GM18907 (cell line): ENCODE results near the gene KLHL8.
"Not testable (repeated sequence)": the region's sequence is repeated elsewhere in the genome, so short reads cannot be mapped to it uniquely, and the experiment has no call there.

Experiments
- ATAC-seq: cut with Tn5 transposase; IDR thresholded peaks from one replicate; pipeline ENCODE4 v1.9.1; 2021; ENCODE audit warnings: mild to moderate bottlenecking, moderate library complexity; ENCODE audit not compliant: unreplicated experiment

KLHL8 gene

DNA sequence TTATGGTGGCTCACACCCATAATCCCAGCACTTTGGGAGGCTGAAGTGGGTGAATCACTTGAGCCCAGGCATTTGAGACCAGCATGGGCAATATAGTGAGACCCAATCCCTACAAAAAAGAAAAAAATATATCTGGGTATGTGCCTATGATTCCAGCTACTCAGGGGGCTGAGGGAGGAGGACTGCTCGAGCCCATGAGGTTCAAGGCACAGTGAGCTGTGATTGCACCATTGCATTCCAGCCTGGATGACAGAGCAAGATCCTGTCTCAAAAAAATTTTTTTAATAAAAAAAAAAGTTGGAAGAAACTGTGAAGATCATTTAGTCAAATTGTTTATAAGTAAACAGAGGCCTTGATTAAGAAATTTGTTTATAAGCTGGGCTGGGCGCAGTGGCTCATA, 39.7 kb downstream of the KLHL8 start:
- no peak for ATAC-seq

DNA sequence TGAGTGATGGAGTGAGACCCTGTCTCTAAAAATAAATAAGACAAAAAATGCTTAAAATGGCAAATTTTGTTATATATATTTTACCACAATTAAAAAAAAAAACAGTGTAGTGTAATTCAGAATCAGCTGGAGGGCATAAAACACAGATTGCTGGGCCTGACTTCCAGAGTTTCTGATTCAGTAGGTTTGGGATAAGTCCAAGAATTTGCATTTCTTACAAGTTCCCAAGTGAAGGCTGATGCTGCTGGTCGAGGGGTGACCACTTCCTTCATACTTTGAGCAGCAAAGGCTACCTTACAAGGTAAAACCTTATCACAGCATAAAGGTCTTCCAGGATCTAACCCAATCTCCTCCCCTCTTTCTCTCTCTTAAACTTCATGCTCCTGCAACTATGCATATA, 40.7 kb downstream of the KLHL8 start:
- no peak for ATAC-seq

DNA sequence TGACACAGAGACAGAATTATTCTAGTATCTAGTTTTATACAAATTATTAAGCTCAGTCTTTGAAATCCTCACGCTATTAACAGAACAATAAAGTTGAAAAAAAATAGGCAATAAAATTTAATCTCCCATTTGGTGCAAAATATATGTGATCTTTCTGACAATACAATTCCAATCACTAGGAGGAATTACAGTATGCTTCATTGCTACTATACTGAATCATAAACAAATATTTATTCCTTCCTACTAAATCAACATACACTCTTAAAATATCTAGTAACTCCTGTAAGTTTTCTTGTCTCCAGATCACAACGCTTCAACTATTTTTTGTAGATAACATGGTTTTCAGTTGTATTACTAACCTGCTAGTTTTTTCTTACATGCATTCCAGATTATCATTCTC, 45.7 kb downstream of the KLHL8 start:
- no peak for ATAC-seq

GRCh38 chr4:87171944-87172343, 48.5 kb downstream of the KLHL8 start:
- no peak for ATAC-seq

GRCh38 chr4:87166296-87166854, 54.0 kb downstream of the KLHL8 start:
- no peak for ATAC-seq

- ATAC-seq: no peak
These were observed 54.5 kb downstream of the KLHL8 start for GRCh38 chr4:87165892-87166291.

DNA sequence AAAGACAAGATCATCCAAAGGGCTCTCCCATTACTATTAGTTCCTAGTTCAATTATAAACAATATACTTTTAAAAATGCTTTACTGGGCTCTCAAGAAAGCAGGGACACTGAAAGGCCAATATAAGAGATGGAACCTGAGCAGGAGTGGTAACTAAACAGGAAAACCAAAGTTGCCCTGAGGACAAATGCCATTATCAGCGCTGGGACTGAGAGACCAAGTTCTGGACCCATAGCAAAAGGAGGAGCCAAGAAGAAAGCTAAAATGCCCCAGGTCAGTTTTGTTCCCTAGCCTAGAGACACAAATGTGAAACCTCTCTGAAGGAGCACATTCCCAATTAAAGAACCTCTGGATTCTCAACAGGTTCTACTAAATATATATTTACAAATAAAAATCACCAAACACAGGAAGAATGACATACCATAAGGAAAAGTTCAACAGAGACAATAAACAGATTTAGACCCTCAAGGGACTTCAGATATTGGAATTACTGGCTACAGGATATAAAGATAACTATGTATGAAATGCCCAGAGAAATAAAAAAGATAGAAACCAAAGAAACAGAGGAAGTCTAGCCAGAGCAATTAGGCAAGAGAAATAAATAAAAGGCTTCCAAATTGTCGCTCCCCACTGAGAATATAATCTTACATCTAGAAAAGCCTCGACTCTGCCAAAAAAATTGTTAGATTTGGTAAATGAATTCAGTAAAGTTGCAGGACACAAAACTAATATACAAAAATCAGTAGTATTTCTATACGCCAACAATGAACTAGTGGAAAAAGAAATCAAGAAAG, 67.1 kb downstream of the KLHL8 start:
- ATAC-seq: no peak

GRCh38 chr4:87152310-87153041, 67.9 kb downstream of the KLHL8 start:
- no peak for ATAC-seq

DNA sequence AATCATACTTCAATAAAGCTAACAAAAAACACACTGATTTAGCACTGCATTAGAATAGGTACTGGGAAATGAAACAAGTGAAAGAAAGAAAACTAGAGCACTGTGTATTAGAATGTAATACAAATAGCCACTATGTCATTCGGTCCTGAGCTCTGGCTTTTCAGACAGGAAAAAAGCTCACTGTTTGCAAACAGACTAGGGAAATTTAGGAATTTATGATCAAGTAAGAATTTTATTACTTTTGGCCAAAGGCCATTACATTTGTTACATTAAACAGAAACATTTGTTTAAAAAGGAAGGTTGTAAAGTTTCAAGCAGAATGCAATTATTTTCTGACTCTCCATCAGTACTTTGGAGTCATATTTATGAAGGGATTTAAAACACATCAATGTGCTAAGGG, 68.7 kb downstream of the KLHL8 start:
- ATAC-seq: no peak

DNA sequence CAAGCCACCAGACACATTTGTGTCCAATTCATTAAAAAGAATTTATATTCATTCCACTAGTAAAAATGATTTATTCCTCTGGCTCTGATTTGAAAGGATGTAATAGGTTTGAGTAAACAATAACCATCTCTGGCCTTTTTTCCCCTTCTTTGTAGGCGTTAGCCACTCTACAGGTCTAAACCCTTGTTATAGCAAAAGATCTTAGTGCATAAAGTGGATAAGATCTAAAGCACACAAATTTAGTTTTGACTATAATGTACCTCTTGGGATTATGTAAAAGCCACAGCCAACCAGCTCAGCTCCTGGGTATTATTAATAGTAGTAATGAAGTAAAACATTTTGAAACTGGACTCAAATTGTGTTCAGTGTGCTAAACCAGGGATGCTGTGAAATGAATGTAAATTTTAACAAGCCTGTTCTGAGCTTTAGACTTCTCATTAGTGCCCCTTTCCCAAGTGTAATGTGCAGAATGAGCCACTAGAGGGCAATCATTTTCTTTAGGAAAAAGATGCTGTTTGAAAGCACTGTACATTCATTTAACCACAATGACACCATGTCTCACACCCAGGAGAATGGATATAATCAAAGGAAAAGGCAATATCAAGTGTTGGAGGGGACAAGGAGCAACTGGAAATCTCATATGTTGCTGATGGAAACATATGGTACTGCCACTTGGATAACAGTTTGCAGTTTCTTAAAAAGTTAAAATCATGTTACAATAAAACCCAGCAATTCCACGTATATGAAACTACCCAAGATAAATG, 69.7 kb downstream of the KLHL8 start:
- ATAC-seq: peak; percentile 62

- ATAC-seq: no peak
These were observed 73.3 kb downstream of the KLHL8 start for GRCh38 chr4:87147116-87147515.

DNA sequence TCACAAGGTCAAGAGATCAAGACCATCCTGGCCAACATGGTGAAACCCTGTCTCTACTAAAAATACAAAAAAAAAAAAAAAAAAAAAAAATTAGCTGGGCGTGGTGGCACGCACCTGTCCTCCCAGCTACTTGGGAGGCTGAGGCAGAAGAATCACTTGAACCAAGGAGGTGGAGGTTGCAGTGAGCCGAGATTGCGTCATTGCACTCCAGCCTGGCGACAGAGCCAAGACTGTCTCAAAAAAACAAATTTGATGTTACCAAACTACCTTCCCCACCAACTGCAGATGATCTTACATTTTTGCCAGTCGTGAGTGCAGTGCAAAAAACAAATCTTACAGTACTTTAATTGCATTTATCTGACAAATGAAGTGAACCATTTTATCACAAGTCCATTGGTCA, 74.5 kb downstream of the KLHL8 start:
- not testable (repeated sequence) for ATAC-seq

DNA sequence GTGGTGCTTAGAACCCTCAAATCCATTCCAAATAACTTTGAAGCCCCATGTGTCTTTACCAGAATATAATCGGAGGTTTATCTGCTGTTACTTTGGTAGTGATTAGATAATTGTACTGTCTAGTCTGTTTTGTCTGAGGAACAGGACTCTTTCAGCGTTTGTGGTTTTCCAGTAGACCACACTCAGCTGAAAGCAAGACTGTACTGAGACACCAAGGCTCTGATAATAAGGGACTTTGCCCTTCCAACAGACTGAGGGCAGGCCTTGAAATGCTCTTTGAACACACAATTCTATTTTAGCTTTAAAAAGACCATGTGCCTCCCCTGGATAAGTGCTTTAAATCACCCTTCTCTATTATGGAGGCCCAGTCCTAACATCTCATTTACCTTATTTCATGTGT, 76.1 kb downstream of the KLHL8 start:
- ATAC-seq: no peak

DNA sequence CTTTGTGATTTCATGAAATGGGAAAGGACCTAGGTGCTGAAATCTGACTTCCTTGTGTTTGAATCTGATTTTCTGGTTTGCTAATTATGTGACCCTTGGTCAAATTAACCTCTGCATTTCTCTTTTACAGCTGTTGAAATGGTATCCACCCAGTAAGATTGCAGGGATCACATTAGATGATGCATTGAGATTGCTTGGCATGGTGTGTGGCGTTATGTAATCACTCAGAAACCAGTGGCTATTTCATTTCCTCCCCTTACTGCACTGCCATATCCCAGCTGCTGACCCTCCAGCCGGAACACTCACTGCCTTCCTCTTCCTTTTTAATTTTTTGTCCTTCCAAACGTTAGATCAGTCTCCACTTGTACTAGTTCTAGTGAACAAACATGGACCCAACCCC, 79.0 kb downstream of the KLHL8 start:
- no peak for ATAC-seq

GRCh38 chr4:87134122-87134521, 86.3 kb downstream of the KLHL8 start:
- ATAC-seq: no peak

- ATAC-seq: no peak
These were observed 87.2 kb downstream of the KLHL8 start for GRCh38 chr4:87133183-87133582.

DNA sequence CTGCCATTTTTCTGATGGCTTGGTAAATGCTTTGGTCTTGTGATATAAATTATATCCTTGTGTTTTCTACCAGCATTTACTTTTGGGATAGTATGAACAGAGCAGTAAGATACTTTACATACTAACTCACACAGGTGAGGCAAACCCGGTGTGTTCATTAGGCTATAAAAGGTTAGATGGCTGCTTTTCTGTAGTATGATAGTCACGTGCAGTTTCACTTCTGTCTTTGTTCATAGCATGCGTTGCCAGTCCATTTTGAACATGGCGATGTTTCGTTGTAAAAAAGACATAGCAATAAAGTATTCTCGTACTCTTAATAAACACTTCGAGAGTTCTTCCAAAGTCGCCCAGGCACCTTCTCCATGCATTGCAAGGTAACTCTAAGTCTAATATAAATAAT, 88.4 kb downstream of the KLHL8 start:
- ATAC-seq: no peak

GRCh38 chr4:87130985-87131703, 89.3 kb downstream of the KLHL8 start:
- no peak for ATAC-seq

- ATAC-seq: no peak
These were observed 90.7 kb downstream of the KLHL8 start for GRCh38 chr4:87129681-87130080.

DNA sequence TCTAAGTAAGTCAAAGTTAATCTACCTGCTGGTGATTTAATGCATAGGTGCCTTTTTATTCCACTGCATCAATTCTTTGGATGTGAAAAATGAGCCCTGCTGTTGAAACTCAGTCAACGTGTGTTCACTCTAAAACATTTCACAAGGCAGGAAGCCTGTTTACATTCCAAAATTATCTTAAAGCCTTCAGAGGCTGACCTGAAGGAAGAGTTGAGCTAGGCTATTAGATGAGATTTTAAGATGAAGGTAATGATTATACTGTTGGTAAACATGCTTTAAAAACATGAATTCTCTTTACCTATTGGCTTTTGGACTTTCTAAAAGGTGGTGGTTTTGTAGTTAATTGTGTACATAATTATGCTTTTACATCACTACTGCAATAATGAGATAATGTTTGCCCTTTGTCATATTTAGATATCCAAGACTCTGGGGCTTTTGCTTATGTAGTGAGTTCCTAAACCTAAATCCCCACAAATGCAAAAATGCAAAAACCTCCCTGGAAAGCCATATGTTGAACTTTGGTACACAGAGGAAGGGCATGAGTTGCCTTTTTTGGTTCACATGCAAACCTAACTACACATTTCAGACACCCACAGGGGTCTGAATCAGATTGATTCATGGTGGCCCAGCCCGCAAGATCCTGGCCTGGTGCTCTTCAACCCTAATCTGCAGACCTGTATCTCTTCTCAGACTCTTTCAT, 92.3 kb downstream of the KLHL8 start:
- no peak for ATAC-seq
